ENCODE measurements around the gene PTMA.
"Not testable (repeated sequence)": the region's sequence is repeated elsewhere in the genome, so short reads cannot be mapped to it uniquely, and the experiment has no call there.

PTMA gene

DNA sequence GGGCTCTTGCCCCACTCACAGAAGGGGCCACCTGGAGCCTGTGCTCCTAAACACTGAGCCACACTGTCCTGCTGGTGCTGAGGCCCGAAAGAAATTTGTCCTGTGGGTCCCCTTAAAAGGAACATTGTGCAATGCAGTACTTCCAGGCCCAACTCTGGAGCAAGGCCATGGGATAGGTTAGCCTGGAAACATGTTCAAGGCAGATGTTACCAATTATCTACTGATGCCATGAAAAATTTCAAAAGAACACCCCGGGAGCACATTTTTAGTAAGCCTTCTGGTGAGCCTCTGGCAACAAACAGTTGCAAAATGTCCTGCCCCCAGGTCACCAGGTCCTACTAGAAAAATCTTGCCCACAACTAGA is 12.3 kb upstream of the PTMA start:
- no peak for DNase-seq (ENCODE audit: low spot score)

DNA sequence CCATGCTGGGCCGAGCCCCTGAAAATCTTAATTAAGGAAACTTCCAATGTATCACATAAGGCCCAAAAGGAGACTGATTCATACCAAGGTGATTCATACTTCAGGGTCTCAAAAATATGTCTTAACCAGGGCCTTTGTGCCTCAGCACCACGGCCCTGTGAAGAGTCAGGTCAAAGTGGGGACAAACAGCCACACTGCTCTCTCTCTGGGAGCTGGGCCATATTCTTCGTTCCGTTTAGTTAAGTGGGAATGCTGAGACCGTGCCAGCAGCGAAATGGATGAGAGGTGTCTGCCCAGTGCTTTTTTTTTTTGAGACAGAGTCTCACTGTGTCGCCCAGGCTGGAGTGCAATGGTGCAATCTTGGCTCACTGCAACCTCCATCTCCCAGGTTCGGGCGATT is 9.3 kb upstream of the PTMA start:
- DNase-seq (ENCODE audit: low spot score) = no peak

DNA sequence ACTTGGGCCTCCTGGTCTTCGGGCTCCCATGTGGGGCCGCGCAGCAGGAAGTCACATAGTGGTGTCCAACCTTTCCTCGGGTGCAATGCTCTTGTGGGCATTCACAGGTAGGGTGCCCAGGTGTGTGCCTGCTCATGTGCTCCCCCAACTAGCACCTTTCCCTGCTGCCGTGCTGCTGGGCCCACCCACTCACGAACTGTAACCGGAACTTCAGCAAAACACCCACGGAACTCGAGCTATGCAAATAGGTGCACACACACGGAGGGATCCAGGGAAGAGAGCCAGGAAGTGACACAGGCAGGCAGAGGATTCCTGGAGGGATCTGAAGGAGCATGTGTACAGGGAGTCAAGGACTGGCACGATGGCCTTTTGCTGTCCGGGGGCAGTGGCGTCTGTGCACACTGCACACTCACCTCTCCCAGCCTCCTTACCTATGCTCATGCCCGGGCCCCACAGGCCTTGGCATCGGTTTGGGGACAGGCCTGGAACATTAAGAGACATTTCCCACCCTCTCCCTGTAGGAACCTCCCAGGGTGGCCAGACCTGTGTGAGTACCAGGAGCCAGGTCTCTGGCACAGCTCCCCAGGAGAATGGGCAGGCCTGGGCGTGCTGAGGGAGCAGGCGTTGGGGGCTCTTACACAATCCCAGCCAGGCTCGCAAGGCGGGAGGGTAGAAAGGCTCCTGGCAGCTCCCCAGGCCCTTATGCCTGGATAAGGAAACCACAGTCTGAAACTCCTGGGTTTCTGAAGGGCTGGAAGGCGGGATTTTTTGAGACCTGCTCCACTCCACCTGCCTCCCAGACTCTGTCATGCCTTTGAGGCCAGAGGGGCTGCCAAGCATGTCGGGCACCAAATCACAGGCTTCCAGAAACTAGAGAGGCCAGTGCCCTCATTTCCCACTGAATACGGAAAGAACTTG is 6.6 kb upstream of the PTMA start:
- no peak for DNase-seq (ENCODE audit: low spot score)

DNA sequence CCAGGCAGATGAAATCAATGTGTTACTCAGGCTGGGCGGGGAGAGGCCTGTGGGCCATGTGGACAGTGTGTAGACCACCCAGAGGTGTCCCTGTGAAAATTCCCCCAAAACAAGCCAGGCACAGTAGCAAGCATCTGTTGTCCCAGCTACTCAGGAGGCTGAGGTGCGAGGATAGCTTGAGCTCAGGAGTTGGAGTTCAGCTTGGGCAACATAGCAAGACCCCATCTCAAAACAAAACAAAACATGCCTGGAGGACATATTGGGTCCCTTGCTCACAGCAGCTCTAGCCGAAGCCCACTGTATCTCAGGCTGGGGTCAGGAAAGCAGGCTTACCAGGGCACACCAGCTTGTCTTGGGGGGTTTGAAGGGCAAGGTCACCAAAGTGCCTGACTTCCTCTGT is 4.3 kb upstream of the PTMA start:
- DNase-seq (ENCODE audit: low spot score) = no peak

DNA sequence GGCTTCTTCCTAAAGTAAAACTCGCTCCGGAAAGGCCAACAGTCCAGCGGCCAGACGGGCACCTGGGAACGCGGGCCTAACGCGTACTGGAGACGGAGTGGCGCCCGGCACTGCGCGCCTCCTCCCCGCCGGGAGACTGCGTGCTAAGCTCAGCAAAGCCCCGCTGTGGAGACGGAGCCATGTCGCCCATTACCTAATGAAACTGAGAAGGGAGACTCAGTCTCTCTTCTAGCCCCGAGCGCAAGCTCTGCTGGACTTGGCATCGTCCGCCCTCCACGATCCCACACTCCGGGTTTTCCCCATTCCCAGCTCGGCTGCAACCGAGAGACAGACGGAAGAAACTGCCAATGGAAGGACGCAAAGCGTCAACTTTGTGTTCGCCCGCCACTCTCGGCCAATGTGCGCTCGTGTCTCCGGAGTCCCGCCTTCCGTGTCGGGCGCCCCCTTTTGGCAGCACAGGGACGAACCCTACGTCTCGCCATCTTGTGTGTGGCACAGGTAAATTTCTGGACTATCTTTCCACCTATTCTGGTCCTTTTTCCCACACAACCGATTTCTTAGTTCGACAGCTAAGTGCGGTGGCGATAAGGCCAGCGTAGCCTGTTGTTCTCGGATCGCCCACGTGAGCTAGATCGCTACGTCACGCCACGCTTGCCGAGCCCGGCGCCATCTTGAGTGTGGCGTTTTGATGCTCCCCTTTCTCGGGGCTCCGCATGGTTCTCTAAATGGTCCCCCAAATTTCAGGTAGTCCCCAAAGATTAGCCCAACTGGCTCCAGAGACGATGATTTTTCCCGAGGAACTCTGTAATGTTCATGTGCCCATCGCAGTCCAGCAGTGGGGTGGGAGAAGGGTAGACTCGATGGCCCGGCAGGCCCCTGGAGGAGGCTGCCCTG is 1.3 kb upstream of the PTMA start:
- DNase-seq (ENCODE audit: low spot score) = peak; percentile 98

DNA sequence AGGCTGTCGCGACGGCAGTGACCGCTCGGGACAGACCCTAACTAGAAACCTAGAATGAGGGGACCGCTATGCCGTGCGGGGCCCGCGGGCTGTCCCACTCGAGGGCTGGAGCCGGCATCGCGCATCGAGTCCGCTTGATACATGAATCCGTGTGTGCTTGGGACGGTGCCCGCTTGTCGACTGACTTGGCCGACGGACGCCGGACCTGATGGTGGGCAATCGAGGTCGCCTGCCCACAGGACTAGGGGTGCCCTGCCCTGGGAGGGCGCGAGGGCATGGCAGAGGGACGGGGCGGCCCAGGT is 749 bp upstream of the PTMA start:
- DNase-seq (ENCODE audit: low spot score) = no peak

DNA sequence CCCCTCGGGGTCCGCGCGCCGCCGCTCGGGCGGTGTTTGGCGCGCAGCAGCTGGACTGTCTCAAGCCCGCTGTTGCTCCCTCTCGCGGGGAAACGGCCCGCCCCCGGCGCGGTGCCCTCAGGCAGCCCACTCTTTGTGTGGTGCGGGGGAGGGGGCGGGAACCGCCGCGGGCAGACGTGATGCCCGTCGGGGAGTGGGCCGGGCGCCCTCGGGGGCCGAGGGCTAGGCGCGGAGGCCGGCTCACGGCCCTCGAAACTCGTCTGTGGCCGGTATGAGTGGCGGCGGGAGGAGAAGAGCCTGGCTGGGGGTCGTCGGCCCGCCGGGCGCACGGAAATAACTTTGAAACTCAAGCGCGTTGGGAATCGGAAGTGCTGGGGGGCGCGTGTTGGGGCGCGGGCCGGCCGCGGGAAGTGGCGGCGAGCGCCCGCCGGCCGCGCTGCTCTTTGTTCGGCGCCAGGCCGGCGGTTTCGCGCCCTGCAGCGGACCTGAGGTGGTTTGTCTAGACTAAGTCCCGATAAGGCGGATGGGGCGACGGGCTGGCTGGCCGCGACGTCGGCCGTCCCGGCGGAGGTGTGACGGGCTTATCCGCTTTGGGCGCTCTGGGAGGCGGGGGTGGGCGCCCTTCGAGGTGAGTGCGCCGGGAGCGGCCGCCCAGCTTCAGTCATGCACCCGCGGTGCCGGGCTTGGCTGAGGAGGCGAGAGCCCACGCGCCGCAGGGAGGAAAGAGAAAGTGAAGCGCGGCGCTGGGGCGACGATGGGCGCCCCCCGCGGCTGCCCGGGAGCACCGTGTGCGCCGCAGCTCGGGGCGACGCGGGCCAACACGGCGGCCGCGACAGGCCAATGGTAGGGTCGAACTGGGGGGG is 679 bp downstream of the PTMA start:
- DNase-seq (ENCODE audit: low spot score) = no peak

DNA sequence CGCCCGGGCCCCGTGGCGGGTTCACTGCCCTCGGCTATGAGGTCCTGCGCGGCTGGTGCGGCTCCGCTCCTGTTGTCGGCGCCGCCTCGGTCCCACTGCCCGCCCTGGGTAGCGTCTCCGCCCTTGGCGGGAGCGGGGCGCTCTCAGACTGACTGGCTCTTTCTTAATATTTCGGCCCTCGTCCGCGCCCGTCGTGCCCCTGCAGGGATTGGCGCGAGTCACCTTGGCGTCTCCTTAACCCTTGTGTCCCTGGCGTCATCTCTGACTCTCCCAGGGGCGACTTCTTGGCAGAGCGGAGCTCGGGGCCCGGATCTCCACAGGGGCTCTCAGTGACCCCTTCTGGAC is 1.3 kb downstream of the PTMA start:
- no peak for DNase-seq (ENCODE audit: low spot score)

DNA sequence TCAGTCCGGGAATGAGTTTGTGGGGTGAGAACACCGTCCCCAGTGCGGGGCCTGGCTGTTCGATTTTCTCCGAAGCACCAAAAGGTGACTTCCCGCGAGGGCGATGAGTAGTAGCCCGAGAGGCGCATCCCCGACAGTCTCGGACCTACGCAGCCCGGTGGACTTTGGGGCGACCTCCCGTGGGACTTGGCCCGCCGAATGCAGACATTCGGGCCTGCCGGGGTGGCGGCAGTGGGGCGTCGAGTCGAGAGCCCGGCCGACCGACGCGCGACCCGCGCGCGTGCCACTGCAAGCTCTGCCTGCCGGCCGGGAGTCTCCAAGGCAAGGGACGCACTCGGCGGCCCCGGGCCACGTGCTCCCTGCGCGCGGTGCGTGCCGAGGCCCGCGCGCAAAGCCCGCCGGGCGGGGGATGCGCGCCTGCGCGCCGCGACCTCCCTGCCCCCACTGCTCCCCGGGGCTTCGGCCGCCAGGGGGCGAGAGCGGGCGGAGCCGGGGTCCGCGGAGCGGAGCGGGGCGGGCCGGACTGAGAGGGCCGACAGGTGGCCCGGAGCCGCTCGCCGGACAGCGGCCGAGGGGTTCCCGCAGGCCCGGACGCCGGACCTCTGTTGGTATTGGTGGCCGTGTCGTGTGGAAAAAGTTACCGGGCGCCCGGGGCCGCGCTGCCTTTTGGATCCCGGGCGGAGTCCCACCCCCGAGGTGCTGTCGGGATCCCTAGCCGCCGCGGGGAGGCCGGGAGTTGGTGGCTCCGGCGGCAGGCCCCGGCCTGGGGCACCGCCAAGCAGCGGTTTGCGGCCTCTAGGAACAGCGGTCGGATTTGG is 1.9 kb downstream of the PTMA start:
- peak; percentile 87 for DNase-seq (ENCODE audit: low spot score)

DNA sequence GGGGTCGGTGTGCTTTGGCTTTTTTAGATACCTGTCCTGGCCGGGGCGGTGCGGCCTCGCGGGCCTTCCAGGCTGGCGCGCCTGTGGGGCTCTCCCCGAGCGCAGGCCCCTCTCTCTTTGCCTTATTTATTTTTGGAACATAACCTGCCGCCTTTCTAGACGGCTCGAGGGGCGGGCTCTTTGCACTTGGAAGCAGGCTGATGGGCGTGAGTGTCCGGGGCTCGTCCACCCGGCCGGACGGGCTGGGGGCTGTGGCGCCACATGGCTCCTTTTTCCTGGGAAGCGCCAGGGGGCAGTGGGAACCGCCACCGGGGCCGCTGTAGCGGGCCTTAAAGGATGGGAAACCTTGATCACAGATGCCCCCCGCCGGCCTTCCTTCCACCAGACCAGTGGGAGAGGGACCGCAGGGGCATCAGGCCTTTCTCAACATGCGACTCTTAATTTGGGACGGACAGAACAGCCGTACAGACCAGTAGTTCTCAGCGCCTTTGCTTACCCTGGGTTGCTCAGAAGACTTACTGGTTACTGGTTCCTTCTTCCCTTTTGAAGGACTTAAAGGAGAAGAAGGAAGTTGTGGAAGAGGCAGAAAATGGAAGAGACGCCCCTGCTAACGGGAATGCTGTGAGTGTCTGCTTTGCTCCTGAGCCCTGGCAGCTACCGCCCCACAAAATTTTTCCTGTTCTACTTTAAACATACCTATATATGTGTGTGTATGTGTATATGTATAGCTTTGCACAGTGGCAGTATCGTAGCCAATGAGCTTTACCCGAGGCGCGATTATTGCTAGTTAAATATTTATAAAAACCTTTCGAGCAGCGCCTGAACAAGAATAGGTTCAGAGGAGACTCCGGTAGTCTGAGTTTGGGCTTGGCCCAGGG is 2.7 kb downstream of the PTMA start:
- peak; percentile 11 for DNase-seq (ENCODE audit: low spot score)

DNA sequence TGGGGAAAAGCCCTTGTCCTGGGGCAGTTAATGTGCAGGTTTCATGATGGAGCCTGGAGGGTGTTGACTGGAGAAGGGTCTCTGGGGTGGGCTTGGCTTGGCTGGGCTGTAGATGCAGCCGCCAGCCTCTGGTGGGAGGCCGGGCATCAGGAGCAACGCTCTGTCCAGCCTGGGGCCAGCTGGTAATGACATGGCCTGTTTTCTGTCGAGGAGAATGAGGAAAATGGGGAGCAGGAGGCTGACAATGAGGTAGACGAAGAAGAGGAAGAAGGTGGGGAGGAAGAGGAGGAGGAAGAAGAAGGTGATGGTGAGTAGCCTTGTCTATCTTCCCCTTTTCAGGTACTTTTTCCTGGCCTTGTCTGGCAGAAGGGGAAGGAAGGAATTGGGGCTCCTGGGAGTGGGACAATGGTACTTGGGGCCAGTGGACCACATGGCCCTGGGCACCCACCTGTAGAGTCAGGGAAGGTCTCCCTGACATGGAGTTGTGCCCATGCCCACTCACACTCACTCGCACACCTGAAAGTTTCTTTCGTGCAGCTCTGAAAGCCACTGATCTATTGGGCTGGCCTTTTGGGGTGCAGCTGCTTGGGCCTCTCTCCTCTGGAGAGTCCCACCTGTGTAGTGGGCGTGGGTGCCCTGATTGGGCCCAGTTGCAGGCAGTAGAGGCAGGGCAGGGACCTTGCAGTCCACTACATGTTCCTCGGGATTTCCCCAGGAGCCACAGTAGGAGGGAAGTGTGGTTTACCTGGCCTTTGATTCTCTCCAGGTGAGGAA is 3.5 kb downstream of the PTMA start:
- DNase-seq (ENCODE audit: low spot score) = no peak

DNA sequence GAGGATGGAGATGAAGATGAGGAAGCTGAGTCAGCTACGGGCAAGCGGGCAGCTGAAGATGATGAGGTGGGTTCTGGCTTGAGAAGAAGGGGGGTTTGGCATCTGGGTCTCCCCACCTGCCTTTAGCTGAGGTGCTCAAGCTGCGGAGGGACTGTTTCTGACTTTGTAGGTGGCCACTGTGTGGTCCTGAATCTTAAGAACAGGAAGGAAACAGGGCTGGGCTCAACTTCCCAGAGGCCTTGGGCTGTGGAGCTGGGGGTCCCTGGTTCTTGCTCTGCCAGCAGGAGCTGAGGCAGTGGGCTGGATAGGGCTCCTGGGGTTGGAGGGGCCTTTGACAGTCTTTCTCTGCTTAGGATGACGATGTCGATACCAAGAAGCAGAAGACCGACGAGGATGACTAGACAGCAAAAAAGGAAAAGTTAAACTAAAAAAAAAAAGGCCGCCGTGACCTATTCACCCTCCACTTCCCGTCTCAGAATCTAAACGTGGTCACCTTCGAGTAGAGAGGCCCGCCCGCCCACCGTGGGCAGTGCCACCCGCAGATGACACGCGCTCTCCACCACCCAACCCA is 4.2 kb downstream of the PTMA start:
- DNase-seq (ENCODE audit: low spot score) = not testable (repeated sequence)

DNA sequence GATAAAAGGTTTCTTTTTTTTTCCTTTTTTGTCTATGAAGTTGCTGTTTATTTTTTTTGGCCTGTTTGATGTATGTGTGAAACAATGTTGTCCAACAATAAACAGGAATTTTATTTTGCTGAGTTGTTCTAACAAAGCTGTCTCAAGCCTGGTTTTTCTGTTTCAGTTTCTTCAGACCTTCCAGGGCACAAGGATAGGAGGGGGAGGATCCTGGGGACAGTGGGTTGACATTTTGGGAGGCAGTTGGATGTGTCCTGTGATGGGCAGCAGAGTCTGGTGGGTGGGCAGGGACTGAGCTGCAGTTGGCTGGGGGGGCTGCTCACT is 5.0 kb downstream of the PTMA start:
- DNase-seq (ENCODE audit: low spot score) = not testable (repeated sequence)

DNA sequence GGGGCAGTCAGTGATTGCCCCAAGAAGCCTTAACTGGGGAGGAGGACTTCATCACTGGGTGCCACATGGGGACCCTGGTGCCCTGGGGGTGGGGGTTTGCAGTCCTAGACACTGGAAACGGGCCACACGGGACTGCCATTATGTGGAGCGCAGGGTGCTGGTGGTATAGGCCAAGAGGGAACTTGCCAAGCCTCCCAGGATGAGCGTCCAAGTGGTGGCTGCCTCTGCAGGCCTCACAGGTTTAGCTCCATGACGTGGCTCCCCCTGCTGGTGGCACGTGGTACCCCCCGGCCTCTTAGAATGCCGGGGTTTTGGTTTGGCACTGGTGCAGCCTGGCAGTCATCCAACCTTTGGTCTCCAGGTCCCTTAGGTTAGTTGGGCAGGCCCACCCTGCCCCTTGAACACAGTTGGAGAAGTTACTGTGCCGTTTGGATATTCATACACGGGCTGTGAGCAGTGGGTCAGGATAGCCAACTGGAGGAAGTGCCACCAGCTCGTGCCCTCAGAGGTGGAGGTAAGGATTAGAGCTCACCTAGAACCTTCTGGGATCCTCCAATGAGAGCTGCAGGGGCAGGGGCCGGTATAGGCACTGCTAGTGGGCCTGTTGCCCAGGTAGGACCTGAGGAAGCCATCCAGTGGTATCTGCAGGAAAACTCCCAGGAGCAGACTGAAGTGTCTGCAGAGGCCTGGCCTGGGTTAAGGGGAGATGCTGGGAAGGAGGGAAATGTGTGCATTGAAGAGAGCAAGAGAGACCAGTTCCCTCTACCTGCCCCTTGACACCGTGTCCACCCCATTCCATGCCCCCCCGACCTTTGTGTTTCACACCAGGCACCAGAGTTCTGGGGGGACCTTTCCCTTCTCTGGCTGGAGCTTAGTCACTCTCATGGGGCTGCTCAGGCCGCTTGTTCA is 5.7 kb downstream of the PTMA start:
- peak; percentile 90 for DNase-seq (ENCODE audit: low spot score)

DNA sequence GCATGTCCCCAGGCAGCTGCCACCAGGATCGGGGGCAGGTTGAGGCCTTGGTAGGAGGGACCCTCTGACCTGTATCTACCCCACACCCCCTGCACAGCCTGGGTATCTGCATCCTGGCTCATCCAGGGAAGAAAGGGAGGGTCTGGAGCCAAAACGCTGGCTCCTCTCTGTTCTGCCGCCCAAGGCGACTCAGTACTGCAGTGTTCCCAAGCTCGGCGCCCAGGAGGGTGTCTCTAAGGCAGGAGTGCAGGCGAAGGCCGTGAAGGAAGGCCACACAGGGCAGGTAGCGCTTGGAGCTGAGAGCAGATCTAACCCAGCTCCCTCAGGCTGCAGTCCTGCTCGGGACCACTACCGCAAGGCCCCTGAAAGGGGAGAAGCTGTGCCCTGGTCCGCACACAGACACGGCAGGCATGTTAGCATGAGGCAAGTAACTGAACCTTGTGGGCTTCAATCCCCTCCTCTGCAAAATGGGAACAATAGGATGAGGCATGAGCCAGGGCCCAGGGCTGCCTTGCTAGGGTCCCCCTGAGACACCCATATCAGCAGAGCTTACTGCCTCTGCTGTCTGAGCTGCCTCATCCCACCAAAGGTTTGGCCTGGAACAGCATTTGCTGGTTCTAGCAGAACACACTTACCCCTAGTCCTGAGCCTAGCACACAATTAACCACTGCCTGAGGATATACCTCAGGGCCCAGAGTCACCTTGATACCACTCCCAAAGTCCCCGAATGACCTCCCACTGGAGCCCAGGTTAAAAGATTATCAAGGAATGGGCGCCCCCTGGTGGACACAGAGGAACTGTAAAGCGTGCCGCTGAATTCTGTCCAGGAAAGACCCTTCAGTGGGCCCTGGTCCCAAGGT is 6.5 kb downstream of the PTMA start:
- peak; percentile 69 for DNase-seq (ENCODE audit: low spot score)

DNA sequence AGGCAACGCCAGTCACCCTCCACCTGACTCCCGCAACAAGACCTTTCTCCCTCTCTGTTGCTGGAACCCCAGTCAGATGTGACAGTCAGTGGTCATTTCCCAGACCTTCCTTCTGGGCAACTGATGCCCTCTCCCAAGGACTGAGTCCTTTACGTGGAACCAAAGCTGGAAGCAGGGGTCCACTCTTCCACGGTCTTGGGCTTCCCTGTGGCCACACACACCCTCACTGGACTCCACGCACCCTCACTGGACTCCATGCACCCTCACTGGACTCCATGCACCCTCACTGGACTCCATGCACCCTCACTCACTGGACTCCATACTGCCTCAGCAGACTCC is 7.1 kb downstream of the PTMA start:
- DNase-seq (ENCODE audit: low spot score) = no peak

DNA sequence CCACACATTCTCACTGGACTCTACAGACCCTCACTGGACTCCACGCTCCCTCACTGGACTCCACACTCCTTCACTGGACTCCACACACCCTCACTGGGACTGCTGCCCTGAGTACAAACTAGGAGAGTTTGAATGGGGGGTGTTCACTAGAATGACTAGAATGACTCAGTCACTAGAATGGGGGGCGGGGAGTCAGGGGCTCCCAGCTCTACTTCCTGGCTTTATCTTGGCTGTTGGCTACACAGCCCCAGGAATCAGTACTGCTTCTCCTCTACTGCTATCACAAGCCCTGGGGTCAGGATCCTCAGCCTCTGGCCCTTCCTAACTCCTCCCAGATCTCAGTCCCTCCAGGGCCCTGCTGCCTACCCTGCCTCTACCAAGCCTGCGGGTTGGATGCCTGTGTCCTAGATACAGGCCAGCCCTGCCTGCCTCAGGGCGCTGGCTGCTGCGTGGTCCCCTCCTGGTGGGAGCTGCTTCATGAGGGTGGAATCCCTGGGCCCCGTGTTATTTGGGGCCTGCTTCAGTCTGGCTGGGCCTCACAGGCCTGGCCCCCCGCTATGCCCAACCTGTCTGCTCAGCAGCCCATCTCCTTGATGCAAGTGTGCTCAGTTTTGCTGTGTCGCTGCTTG is 7.8 kb downstream of the PTMA start:
- DNase-seq (ENCODE audit: low spot score) = no peak

All from LoVo (cell line).